Lower lobe of right lung (tissue), 2 donors: ENCODE measurements around the gene SASH1. TPM values are rescaled to one million over a fixed set of nuclear protein-coding genes. Genes with fewer than 3 reads are reported as not detected.

Source experiments
- ATAC-seq, 2 donors: fragments of 200-7000 bp; cut with Tn5 transposase; one replicate each; pipeline ENCODE4 v1.9.1; 2020 to 2022; ENCODE audit warnings: mild to moderate bottlenecking in 2 of 2, moderate library complexity in 2 of 2
- DNase-seq: peaks from one replicate; pipeline ENCODE4 v3.0.0-alpha.2; 2020
- H3K27ac ChIP-seq: fragments of 200-600 bp; one replicate; pipeline ENCODE4 v1.8.0; 2022
- H3K27me3 ChIP-seq: fragments of 200-600 bp; one replicate; pipeline ENCODE4 v1.8.0; 2022; ENCODE audit warnings: low read depth
- H3K36me3 ChIP-seq: fragments of 200-600 bp; one replicate; pipeline ENCODE4 v1.8.0; 2022; ENCODE audit warnings: mild to moderate bottlenecking
- H3K4me1 ChIP-seq: fragments of 200-600 bp; one replicate; pipeline ENCODE4 v1.8.0; 2022
- H3K4me3 ChIP-seq: fragments of 200-600 bp; one replicate; pipeline ENCODE4 v1.8.0; 2022; ENCODE audit warnings: mild to moderate bottlenecking
- H3K9me3 ChIP-seq: fragments of 200-600 bp; one replicate; pipeline ENCODE4 v1.8.0; 2022
- intact Hi-C: fragments of 100-400 bp; cut with DNase I; formaldehyde crosslinking; loops from one replicate; pipeline ENCODE4 v1.11.0; 2022
- total RNA-seq: library from RNA; stranded (reverse); fragmentation: NEBNext Ultra II Directional; extraction: Animal tissue kit (Norgen Biotek cat#: 25700); gene quantifications from one replicate; pipeline ENCODE4 v1.2.1, GENCODE V29; 2021
- TF ChIP-seq, protein P1 (sequence below): fragments of 200-600 bp; IDR thresholded peaks from one replicate; pipeline ENCODE4 v1.8.0; 2022; ENCODE audit warnings: antibody characterized with exemption, mild to moderate bottlenecking
- donor health status: DM: no; HTN: yes; CAD: no; lungs with severe emphysema.

SASH1 gene
- total RNA-seq, 1 donor from 2014 or later, result 103 TPM

DNA sequence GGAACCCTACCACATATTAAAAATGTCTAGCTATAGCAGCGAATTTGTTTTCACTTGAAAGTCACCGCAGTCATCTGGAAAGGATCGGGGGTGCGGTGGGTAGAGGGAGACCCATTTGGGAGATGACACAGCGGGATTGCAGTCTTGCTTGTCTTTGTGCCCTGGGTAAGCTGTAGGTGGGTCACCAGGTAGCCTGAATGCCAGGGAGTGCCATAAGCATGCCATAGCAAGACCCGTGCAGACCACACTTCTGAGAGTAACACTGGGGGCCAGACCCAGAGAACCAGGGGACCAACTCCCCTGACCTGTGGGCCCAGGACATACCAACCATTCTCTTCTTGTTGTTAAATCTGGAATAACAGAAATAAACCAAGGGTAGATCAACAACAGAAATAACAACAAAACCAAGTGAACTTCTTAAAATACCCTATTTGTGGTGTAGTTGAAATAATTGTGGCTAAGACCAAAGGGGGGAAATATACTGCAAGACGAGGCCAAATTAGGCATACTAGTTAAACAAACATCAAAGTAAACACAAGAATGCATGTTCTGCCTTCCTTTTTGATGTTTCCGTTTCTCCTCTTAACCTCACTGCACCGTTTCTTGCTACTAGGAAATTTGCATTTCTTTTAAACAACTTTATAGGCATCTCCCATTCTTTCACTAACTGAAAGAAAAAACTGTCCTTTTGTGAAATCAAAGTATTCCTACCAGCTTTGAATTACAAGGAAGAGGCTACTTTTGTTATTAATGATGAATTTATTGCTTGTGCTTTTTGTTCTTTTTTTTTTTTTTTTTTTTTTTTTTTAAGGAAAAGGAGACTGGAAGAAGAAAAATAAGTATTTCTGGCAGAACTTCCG is 128.2 kb downstream of the SASH1 start:
- DNase-seq (no peak), ATAC-seq (peak in 1 of 2 donors; percentile 21)
- H3K27ac ChIP-seq, result peak overlapping the region; percentile 53
- TF ChIP-seq, protein P1, sequence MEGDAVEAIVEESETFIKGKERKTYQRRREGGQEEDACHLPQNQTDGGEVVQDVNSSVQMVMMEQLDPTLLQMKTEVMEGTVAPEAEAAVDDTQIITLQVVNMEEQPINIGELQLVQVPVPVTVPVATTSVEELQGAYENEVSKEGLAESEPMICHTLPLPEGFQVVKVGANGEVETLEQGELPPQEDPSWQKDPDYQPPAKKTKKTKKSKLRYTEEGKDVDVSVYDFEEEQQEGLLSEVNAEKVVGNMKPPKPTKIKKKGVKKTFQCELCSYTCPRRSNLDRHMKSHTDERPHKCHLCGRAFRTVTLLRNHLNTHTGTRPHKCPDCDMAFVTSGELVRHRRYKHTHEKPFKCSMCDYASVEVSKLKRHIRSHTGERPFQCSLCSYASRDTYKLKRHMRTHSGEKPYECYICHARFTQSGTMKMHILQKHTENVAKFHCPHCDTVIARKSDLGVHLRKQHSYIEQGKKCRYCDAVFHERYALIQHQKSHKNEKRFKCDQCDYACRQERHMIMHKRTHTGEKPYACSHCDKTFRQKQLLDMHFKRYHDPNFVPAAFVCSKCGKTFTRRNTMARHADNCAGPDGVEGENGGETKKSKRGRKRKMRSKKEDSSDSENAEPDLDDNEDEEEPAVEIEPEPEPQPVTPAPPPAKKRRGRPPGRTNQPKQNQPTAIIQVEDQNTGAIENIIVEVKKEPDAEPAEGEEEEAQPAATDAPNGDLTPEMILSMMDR, result no peak
- intact Hi-C loops, result no loop called here
- no peak overlapping the region for H3K4me3 ChIP-seq
- H3K9me3 ChIP-seq, result no peaks in the 10 kb centered on the region
- H3K27me3 ChIP-seq, result no peaks in the 10 kb centered on the region
- H3K36me3 ChIP-seq, result peaks cover 34% of the 10 kb centered on the region
- peaks cover 10% of the 10 kb centered on the region for H3K4me1 ChIP-seq

DNA sequence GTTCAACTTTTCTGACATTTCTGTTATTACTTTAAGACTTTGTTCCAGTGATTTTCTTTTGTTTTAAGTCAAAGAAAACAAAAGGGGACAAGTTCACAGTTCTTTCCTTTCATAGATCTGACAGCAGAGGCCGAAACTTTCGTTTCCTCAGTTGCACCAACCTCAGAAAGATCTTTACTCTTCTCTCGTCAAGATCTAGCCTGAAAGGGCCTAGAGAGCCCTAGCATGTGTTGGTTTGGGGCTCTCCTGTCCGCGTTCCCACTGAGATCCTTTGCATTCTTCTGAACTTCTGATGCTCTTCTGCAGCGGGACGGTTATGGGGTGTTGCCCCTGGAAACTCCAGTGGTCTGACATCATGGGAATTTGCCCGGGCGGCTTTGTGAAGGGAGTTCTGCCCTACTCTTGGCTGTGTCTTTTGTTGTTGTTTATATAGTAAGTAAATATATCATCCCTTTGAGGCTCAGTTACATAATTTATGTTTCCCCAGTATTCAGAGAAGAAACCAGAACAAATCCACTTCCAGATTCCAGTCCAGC is 129.1 kb downstream of the SASH1 start:
- TF ChIP-seq, protein P1, result no peak
- ATAC-seq, result peak in 1 of 2 donors; percentile 39
- DNase-seq, result no peak
- Histone ChIP-seq H3K4me3 (no peak overlapping the region), H3K9me3 (no peaks in the 10 kb centered on the region), H3K27ac (peak overlapping the region; percentile 53), H3K4me1 (peaks cover 1% of the 10 kb centered on the region), H3K27me3 (no peaks in the 10 kb centered on the region), H3K36me3 (peaks cover 43% of the 10 kb centered on the region)
- intact Hi-C loops, result no loop called here

DNA sequence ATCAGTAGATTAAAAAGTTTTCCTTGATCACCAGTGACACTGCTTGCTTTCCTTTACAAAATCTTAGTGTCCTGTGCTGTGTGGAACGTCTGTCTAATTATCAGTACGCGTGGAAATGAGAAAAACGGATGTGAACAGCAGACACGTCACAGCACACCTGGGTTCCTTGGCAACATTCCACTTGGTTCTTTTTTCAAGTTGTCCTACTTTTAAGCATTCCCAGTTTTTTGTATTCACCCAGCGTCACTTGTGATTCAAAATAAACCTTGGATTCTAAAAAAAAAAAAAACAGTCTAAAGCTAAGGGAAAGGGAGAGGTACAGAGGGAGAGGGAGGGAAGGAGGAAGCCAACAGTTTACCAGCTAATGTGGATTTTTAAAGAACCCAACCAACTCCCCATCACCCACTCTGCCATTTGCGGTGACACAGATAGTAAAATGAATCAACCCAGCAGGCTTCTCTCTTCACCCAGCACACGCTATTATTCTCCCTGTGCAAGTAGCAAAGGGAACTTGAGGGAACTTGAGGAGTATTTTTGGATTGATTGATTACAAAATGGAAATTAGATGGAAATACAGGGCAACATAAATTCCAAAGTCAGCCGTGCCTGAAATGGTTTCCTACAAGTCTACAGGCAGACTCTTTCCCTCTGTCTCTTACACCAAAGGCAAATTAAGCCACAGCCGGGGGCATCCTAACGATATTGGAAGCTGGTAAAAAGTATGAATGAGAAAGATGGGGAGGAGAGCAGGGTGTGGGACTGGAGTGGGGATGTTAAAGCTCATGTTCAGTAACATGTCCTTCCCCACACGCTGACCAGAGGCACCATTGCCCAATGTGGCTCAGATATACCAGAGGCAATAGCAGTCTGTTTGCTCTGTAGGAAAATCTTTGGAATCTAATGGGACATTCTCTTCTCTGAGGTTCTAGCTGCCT is 129.8 kb downstream of the SASH1 start:
- ATAC-seq, result peak in 1 of 2 donors; percentile 11

GRCh38 chr6:148479497-148479896 is 136.9 kb downstream of the SASH1 start:
- H3K36me3 ChIP-seq, result peaks cover 63% of the 10 kb centered on the region
- no peak for ATAC-seq

More for the DNA sequence above, 129.8 kb downstream of the SASH1 start:
- no peak for DNase-seq
- no peaks in the 10 kb centered on the region for H3K4me1 ChIP-seq
- no peaks in the 10 kb centered on the region for H3K9me3 ChIP-seq
- no peaks in the 10 kb centered on the region for H3K27me3 ChIP-seq
- H3K36me3 ChIP-seq, result peaks cover 50% of the 10 kb centered on the region
- no peak overlapping the region for H3K4me3 ChIP-seq
- intact Hi-C loops, result no loop called here
- TF ChIP-seq, protein P1, result no peak
- peak overlapping the region; percentile 53 for H3K27ac ChIP-seq

GRCh38 chr6:148487461-148487860 is 144.8 kb downstream of the SASH1 start:
- no peaks in the 10 kb centered on the region for H3K9me3 ChIP-seq
- DNase-seq (no peak), ATAC-seq (no peak)
- no peaks in the 10 kb centered on the region for H3K27me3 ChIP-seq
- no peak overlapping the region for H3K27ac ChIP-seq
- peaks cover 46% of the 10 kb centered on the region for H3K36me3 ChIP-seq
- H3K4me1 ChIP-seq, result no peaks in the 10 kb centered on the region
- TF ChIP-seq, protein P1, result no peak
- no peak overlapping the region for H3K4me3 ChIP-seq
- intact Hi-C loops, result no loop called here

More at GRCh38 chr6:148479497-148479896, 136.9 kb downstream of the SASH1 start:
- DNase-seq, result no peak
- no peak overlapping the region for H3K27ac ChIP-seq
- no peaks in the 10 kb centered on the region for H3K27me3 ChIP-seq
- TF ChIP-seq, protein P1, result no peak
- H3K4me3 ChIP-seq, result no peak overlapping the region
- no peaks in the 10 kb centered on the region for H3K9me3 ChIP-seq
- no peaks in the 10 kb centered on the region for H3K4me1 ChIP-seq
- intact Hi-C loops, result no loop called here
